Measurements from ENCODE around the gene SYNE1.
A peak's percentile ranks its signal among the peaks of the same experiment; 100 is the strongest.
"Not testable (repeated sequence)": the region's sequence is repeated elsewhere in the genome, so short reads cannot be mapped to it uniquely, and the experiment has no call there.

Gene SYNE1

GRCh38 chr6:152423216-152424103 is 213.7 kb downstream of the SYNE1 start:
- DNase-seq (ENCODE audit: low spot score), result no peak

DNA sequence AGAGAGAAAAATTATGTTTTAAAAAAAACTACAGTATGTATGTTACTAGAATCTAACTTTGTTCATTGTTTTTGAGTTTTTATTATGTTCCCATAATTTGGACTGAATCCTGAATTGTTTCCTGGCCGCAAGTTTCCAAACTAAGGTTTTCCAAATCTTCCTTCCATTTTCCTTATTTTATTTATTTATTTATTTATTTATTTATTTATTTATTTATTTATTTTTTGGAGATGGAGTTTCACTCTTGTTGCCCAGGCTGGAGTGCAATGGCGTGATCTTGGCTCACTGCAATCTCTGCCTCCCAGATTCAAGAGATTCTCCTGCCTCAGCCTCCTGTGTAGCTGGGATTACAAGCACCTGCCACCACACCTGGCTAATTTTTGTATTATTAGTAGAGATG is 215.7 kb downstream of the SYNE1 start:
- DNase-seq (ENCODE audit: low spot score), result not testable (repeated sequence)

DNA sequence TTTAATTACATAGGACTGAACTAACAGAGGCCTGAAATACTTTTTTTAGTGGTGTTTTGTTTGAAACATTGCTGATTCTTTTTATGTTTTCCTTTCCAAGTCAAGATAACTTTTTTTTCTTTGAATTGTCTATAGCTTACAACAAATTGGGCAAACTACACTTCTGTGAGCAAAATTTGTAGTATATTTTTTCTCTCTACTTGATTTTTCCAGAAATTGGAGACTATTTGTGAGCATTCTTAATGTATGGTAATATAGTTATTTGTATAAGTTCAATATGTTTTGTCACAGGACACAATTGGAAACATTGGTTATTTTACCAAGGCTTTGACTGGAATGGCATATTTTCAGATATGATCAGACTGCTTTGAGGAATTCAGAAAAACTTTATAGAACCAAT is 216.5 kb downstream of the SYNE1 start:
- DNase-seq (ENCODE audit: low spot score), result no peak

GRCh38 chr6:152418551-152418950 is 218.6 kb downstream of the SYNE1 start:
- no peak for DNase-seq (ENCODE audit: low spot score)

- DNase-seq (ENCODE audit: low spot score), result no peak
Observed at GRCh38 chr6:152416652-152417051, 220.5 kb downstream of the SYNE1 start.

- DNase-seq (ENCODE audit: low spot score), result no peak
Observed at GRCh38 chr6:152404936-152405595, 232.1 kb downstream of the SYNE1 start.

GRCh38 chr6:152404086-152404857 is 232.9 kb downstream of the SYNE1 start:
- DNase-seq (ENCODE audit: low spot score), result no peak

DNA sequence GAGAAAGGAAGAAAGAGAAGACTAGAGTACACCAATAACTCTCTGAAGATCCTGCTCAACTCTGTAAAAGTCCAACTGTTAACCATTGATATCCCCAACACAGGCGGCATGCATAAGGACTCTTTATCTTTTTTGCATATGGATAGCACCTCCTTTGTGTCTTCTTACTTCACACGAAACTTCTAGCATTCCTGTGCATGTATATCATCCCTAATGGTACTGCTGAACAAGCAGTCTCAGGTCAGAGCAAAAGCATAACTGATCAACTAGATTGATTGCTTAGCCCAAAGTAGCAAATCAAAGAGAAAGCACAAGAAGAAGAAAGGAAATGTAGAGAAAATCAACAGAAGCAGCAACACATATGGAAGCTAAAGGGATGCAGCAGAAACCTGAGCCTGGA is 234.4 kb downstream of the SYNE1 start:
- no peak for DNase-seq (ENCODE audit: low spot score)

DNA sequence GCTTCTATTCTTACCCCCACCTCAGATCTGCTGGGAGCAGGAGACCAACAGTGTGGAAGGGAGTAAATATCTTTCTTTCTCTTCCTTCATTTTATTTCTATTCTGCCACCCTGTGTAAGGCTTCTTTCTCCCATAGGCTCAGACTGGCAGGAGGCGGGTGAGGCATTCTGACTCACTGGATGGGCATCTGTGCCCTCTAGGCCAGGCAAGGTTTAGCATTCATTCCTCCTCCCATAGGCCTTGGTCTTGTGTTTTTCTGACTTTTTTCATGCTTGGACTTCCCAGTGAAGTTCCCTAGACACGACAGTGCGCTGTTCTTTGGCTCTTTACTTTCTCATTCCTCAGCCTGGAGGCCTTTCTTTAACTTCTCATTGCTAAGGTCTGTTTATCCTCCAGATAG is 235.2 kb downstream of the SYNE1 start:
- DNase-seq (ENCODE audit: low spot score), result peak; percentile 24

- no peak for DNase-seq (ENCODE audit: low spot score)
Observed at GRCh38 chr6:152399399-152399798, 237.8 kb downstream of the SYNE1 start.

DNA sequence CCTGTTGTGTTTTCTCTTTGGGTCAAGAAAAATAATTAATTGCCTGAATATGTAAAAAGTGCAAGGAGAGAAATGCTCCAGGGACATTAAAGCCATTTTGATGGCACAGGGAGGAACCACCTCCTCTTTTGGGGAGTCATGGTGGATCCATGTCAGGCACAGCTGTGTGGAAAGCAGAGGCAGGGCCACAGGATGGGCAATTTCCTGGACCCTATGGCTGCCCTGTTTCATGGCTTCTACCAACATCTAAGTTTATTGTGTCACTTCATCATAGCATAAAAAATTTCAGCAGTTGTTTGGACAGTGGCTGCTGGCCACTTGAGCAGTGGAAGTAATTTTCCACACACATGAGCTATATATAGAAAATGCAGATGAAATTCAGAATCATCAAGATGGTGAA is 238.2 kb downstream of the SYNE1 start:
- no peak for DNase-seq (ENCODE audit: low spot score)

DNA sequence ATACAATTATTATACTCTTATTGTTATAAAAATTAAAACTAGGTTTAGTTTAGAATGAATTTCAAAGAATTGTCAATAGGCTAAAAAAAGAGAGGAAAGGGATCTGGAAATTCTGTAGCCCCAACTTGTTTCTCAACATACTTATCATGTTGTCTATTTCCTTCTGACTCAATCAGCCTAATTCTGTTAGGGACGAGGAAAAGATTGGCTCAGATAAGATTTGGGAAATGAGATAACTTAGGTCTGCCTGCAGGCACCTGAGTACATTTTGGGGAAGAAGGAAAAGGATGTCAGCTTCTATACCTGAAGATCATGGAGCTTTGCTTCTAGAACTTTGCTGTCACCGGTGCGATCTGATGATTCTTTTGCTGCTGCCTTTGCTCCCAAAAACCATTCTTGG is 238.8 kb downstream of the SYNE1 start:
- no peak for DNase-seq (ENCODE audit: low spot score)

DNA sequence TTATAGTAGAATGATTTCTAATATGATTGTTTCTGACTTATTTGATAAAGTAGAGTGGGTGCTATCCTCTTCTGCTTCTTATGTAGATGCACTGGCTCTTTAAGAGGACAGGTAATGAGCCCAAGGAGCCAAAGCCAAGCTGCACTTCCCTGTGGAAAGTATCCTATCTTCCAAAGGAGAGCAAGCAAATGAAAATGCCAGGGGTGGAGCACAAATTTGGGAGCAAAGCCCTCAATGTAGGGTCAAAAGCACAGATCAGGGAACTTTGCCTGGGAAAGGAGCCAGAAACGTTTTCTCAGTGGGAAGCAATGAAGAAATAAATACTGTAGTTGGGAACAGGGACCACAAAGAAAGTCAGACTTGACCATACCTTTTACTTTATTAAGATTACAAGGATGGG is 242.9 kb downstream of the SYNE1 start:
- DNase-seq (ENCODE audit: low spot score), result no peak

DNA sequence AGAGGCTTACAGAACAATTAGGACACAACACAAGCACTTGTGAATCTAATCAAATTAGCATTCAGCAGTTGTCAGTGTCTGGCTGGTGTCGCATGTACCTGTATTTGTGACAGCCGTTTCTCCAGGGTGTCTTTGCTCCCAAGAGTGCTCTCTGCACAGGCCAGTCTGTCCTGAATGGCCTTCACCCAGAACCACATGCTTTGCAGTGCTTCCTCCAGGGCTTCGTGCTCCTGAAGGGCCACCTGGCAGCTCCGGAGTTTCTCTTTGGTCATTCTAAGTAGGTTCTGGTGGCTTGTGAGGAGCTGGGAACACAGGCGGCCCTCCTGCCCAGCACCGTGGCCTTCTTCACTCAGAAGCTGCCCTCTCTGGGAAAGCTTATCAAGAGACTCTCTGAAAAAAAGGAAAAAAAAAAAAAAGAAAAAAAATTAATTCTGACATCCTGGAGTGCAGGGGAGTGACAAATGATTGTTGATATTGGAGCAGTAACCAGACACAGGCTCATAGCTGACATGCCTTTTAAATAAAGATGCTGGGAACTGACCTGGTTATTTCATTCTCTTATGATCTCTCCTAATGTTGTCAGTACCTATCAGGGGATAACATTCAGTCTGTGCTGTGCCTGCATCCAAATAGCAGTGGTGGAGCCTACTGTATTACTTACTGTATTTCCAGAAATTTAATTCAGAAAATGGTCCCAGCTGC is 245.8 kb downstream of the SYNE1 start:
- no peak for DNase-seq (ENCODE audit: low spot score)

GRCh38 chr6:152387091-152387490 is 250.1 kb downstream of the SYNE1 start:
- DNase-seq (ENCODE audit: low spot score), result no peak

- DNase-seq (ENCODE audit: low spot score), result no peak
Observed at GRCh38 chr6:152386131-152386530, 251.0 kb downstream of the SYNE1 start.

DNA sequence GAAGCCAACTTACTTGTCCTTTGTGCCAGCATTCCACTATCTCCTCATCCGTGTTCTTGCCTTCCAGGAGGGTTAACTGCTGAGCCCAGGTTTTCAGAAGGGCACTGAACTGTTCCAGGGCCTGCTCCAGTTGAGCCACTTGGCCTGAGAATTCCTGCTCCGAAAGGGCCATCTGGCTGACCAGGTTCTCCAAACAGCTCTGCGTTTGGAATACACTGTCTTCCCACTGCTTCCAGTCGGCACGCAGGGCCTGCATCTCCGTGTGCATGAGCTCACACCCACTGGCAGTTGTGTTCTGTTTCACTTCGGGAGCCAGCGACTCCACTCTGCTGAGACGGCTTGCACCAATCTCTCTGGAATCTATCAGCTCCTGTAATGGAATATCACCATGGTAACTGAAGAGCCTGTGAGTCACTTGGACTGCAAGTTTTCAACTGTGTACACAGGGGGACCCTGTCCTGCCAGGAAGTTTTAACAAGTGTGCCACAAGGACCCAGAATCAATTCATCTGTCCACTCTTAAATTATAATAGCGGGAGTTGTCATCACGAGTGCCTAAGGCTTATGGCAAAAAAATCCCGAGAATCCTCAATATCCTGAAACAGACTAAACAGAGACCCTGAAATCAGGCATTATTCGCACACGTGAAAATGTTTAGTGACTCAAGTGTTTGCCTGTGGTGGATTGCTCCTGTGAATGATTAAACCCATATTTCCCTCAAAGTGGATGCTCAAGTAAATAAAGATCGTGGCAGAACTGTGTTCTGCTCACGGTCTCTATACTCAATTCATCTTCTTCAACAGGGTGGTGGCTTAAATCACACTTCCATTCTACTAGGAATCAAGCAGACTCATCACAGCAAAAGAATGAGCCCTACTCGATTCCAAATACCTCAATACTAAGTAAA is 255.9 kb downstream of the SYNE1 start:
- no peak for DNase-seq (ENCODE audit: low spot score)

GRCh38 chr6:152380351-152380767 is 256.8 kb downstream of the SYNE1 start:
- no peak for DNase-seq (ENCODE audit: low spot score)

DNA sequence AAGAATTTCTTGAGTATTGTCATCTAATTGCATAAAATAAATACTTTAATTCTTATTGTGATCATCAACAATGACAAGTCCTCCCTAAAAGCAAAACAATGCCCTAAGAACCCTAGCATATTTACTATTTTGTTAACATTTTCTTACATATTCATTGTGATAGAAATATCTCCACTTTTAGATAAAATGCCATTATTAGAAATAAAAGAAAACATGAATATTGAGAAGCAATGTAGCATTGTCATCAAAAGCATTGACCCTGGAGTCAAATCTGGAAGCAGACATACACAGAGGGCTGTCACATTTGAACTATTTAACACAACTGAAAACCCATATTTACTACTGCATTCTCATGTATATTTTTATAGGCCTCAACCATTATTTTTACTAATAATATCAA is 257.7 kb downstream of the SYNE1 start:
- no peak for DNase-seq (ENCODE audit: low spot score)

- DNase-seq (ENCODE audit: low spot score), result no peak
Observed at GRCh38 chr6:152378169-152378568, 259.0 kb downstream of the SYNE1 start.

- DNase-seq (ENCODE audit: low spot score), result no peak
Observed at GRCh38 chr6:152375197-152375596, 262.0 kb downstream of the SYNE1 start.
